Esophagus muscularis mucosa (tissue), 4 donors: ENCODE results near the gene OGN. TPM values are rescaled to one million over a fixed set of nuclear protein-coding genes. Genes with fewer than 3 reads are reported as not detected.
A peak's percentile ranks its signal among the peaks of the same experiment; 100 is the strongest.

Experiments
- DNase-seq: peaks from one replicate; pipeline ENCODE4 v3.0.0-alpha.2; 2017; ENCODE audit errors: extremely low spot score
- H3K27ac ChIP-seq, 4 donors: fragments of 200-600 bp; sonication (generic); replicated peaks in 1 of 4; 1 replicate in 3 of 4; 2 replicates in 1 of 4; pipeline ENCODE4 v1.5.1; 2016 to 2019; ENCODE audit warnings: mild to moderate bottlenecking in 1 of 4
- H3K27me3 ChIP-seq, 4 donors: fragments of 200-600 bp; sonication (generic); one replicate each; pipeline versions ENCODE4 v1.5.1 to v1.6.0; 2016 to 2019
- H3K36me3 ChIP-seq, 4 donors: fragments of 200-600 bp; sonication (generic); one replicate each; pipeline ENCODE4 v1.5.1; 2016 to 2019
- H3K4me1 ChIP-seq, 4 donors: fragments of 200-600 bp; sonication (generic); one replicate each; pipeline ENCODE4 v1.5.1; 2016 to 2019
- H3K4me3 ChIP-seq, 4 donors: fragments of 200-600 bp; sonication (generic); 1 replicate in 2 of 4; 2 replicates in 2 of 4; pipeline ENCODE4 v1.5.1; 2016 to 2019; ENCODE audit warnings: mild to moderate bottlenecking in 4 of 4, moderate library complexity in 1 of 4
- H3K9me3 ChIP-seq, 4 donors: fragments of 200-600 bp; sonication (generic); 1 replicate in 3 of 4; 2 replicates in 1 of 4; pipeline ENCODE4 v1.5.1; 2016 to 2019
- CTCF ChIP-seq, 3 experiments: fragments of 200-600 bp in 2 of 3; fragments of 450-650 bp in 1 of 3; sonication (generic) in 2 of 3; IDR thresholded peaks; one replicate each; pipeline ENCODE4 v1.5.1; 2017 to 2019; ENCODE audit warnings: antibody characterized with exemption in 3 of 3, mild to moderate bottlenecking in 2 of 3, moderate library complexity in 1 of 3
- EP300 ChIP-seq: sonication (generic); formaldehyde crosslinking; IDR thresholded peaks from one replicate; pipeline ENCODE4 v1.6.1; 2017; ENCODE audit warnings: antibody characterized with exemption
- POLR2A ChIP-seq: fragments of 450-650 bp; IDR thresholded peaks from one replicate; pipeline ENCODE4 v1.6.1; 2017; ENCODE audit warnings: antibody characterized with exemption, moderate library complexity, mild to moderate bottlenecking, low read depth
- POLR2AphosphoS5 ChIP-seq, 2 donors: sonication (generic); formaldehyde crosslinking; IDR thresholded peaks; one replicate each; pipeline ENCODE4 v1.6.1; 2017; ENCODE audit warnings: antibody characterized with exemption in 2 of 2
- WGBS: methylation state at CpG from one replicate; pipeline ENCODE4 v1.1.5; 2018; 5-methylcytosine and 5-hydroxymethylcytosine counted together
- intact Hi-C: fragments of 100-400 bp; cut with DNase I; formaldehyde crosslinking; loops from one replicate; pipeline ENCODE4 v1.15.1; 2023
- total RNA-seq, 4 donors: library from RNA; depleted of rRNA; stranded (reverse); fragments of >200 nt; gene quantifications; one replicate each; pipeline versions ENCODE4 v1.1.0 to v1.2.1, GENCODE V29; 2016

OGN gene
- total RNA-seq, 4 donors from 2014 or later, result 16.5 to 42.1 (median 20.0) TPM

GRCh38 chr9:92349771-92350739 lies 54.3 kb downstream of the OGN start:
- peak overlapping the region; percentile 67 to 78 (median 69) for H3K27ac ChIP-seq
- peaks cover 0 to 30% (median 24%) of the 10 kb centered on the region in 4 donors for H3K4me1 ChIP-seq
- WGBS, result 26% methylated on average over 7 of the region's 7 CpGs
- intact Hi-C loops, result no loop called here
- H3K4me3 ChIP-seq, result no peak overlapping the region
- no peaks in the 10 kb centered on the region for H3K27me3 ChIP-seq
- H3K36me3 ChIP-seq, result peaks cover 0 to 4% (median 0%) of the 10 kb centered on the region in 4 donors
- DNase-seq, result no peak
- TF ChIP-seq POLR2A (no peak), CTCF (IDR thresholded peaks at IDR 0.05) (no peak), EP300 (no peak), POLR2AphosphoS5 (IDR thresholded peaks at IDR 0.05) (no peak)
- peaks cover 0 to 4% (median 3%) of the 10 kb centered on the region in 4 donors for H3K9me3 ChIP-seq

- no peak for DNase-seq
- intact Hi-C loops, result no loop called here
- no peak overlapping the region for H3K4me3 ChIP-seq
- H3K27me3 ChIP-seq, result no peaks in the 10 kb centered on the region
- peaks cover 0 to 4% (median 0%) of the 10 kb centered on the region in 4 donors for H3K36me3 ChIP-seq
- H3K27ac ChIP-seq, result no peak overlapping the region
- H3K4me1 ChIP-seq, result peaks cover 0 to 34% (median 30%) of the 10 kb centered on the region in 4 donors
- TF ChIP-seq CTCF (IDR thresholded peaks at IDR 0.05) (no peak), POLR2A (no peak), POLR2AphosphoS5 (IDR thresholded peaks at IDR 0.05) (no peak), EP300 (no peak)
- H3K9me3 ChIP-seq, result no peaks in the 10 kb centered on the region
Observed at GRCh38 chr9:92345582-92345981, 58.8 kb downstream of the OGN start.

- peak overlapping the region in 2 of 4 donors; percentile 8 to 37 for H3K27ac ChIP-seq
- intact Hi-C loops, result loop anchor here (1.0 to 2.0 kb wide), 2 partner anchors 96 to 292 kb away; no protein-coding TSS in a partner anchor
Observed at GRCh38 chr9:92342825-92343488, 61.4 kb downstream of the OGN start.

GRCh38 chr9:92341578-92341977 lies 62.8 kb downstream of the OGN start:
- intact Hi-C loops, result no loop called here
- Histone ChIP-seq H3K4me1 (peaks cover 0 to 18% (median 11%) of the 10 kb centered on the region in 4 donors), H3K36me3 (peaks cover 0 to 34% (median 7%) of the 10 kb centered on the region in 4 donors), H3K9me3 (no peaks in the 10 kb centered on the region), H3K4me3 (no peak overlapping the region), H3K27ac (no peak overlapping the region), H3K27me3 (no peaks in the 10 kb centered on the region)
- DNase-seq, result no peak
- 100% methylated on average over 1 of the region's 1 CpG for WGBS
- TF ChIP-seq CTCF (IDR thresholded peaks at IDR 0.05) (no peak), POLR2A (no peak), POLR2AphosphoS5 (IDR thresholded peaks at IDR 0.05) (no peak), EP300 (no peak)

More at GRCh38 chr9:92342825-92343488, 61.4 kb downstream of the OGN start:
- Histone ChIP-seq H3K4me3 (no peak overlapping the region), H3K9me3 (no peaks in the 10 kb centered on the region), H3K4me1 (peaks cover 0 to 18% (median 14%) of the 10 kb centered on the region in 4 donors), H3K27me3 (no peaks in the 10 kb centered on the region), H3K36me3 (peaks cover 0 to 24% (median 4%) of the 10 kb centered on the region in 4 donors)
- 58% methylated on average over 1 of the region's 1 CpG for WGBS
- TF ChIP-seq CTCF (IDR thresholded peaks at IDR 0.05) (peak; percentile 30 to 46 (median 45)), EP300 (no peak)
- no peak for DNase-seq
